ENCODE measurements around the gene AIP. TPM values are rescaled to one million over a fixed set of nuclear protein-coding genes. Genes with fewer than 3 reads are reported as not detected.

The AIP gene

Small RNAs within 50 kb of the gene (microRNA-seq; reads per million reads assigned to microRNA genes)
- not detected for gene MIR6752
